ENCODE data around the gene GIMAP5.

Gene GIMAP5

GRCh38 chr7:150723467-150723866 is 13.8 kb upstream of the GIMAP5 start:
- Mint-ChIP-seq H3K4me1 (ENCODE audit: low read depth) (peaks cover 37% of the 10 kb centered on the region), H3K27ac (no peak overlapping the region), H3K4me3 (no peak overlapping the region)

GRCh38 chr7:150727381-150727780 is 9.8 kb upstream of the GIMAP5 start:
- no peak overlapping the region for H3K27ac Mint-ChIP-seq
- peaks cover 41% of the 10 kb centered on the region for H3K9me3 Mint-ChIP-seq
- no peak for DNase-seq (ENCODE audit: low spot score)
- peaks cover 66% of the 10 kb centered on the region for H3K36me3 Mint-ChIP-seq (ENCODE audit: low read depth)
- no peaks in the 10 kb centered on the region for H3K27me3 Mint-ChIP-seq (ENCODE audit: low read depth)
- H3K4me3 Mint-ChIP-seq: no peak overlapping the region
- peaks cover 33% of the 10 kb centered on the region for H3K4me1 Mint-ChIP-seq (ENCODE audit: low read depth)

More at GRCh38 chr7:150723467-150723866, 13.8 kb upstream of the GIMAP5 start:
- Mint-ChIP-seq H3K9me3 (peaks cover 34% of the 10 kb centered on the region), H3K36me3 (ENCODE audit: low read depth) (peaks cover 92% of the 10 kb centered on the region), H3K27me3 (ENCODE audit: low read depth) (no peaks in the 10 kb centered on the region)
- no peak for DNase-seq (ENCODE audit: low spot score)

- H3K27me3 Mint-ChIP-seq (ENCODE audit: low read depth): no peaks in the 10 kb centered on the region
- no peak overlapping the region for H3K4me3 Mint-ChIP-seq
- no peak overlapping the region for H3K27ac Mint-ChIP-seq
- no peak for DNase-seq (ENCODE audit: low spot score)
- H3K9me3 Mint-ChIP-seq: peaks cover 41% of the 10 kb centered on the region
- peaks cover 37% of the 10 kb centered on the region for H3K4me1 Mint-ChIP-seq (ENCODE audit: low read depth)
- H3K36me3 Mint-ChIP-seq (ENCODE audit: low read depth): peaks cover 60% of the 10 kb centered on the region
Measured at GRCh38 chr7:150728011-150728410, 9.2 kb upstream of the GIMAP5 start.

GRCh38 chr7:150728609-150729008 is 8.6 kb upstream of the GIMAP5 start:
- peaks cover 54% of the 10 kb centered on the region for H3K36me3 Mint-ChIP-seq (ENCODE audit: low read depth)
- H3K4me1 Mint-ChIP-seq (ENCODE audit: low read depth): peaks cover 39% of the 10 kb centered on the region
- no peak for DNase-seq (ENCODE audit: low spot score)
- H3K9me3 Mint-ChIP-seq: peaks cover 41% of the 10 kb centered on the region
- H3K27ac Mint-ChIP-seq: no peak overlapping the region
- H3K27me3 Mint-ChIP-seq (ENCODE audit: low read depth): no peaks in the 10 kb centered on the region
- no peak overlapping the region for H3K4me3 Mint-ChIP-seq

- Mint-ChIP-seq H3K4me3 (peak overlapping the region; percentile 72), H3K36me3 (ENCODE audit: low read depth) (peaks cover 30% of the 10 kb centered on the region), H3K27me3 (ENCODE audit: low read depth) (no peaks in the 10 kb centered on the region), H3K9me3 (peaks cover 22% of the 10 kb centered on the region), H3K27ac (peak overlapping the region; percentile 93), H3K4me1 (ENCODE audit: low read depth) (peaks cover 62% of the 10 kb centered on the region)
- no peak for DNase-seq (ENCODE audit: low spot score)
Measured at GRCh38 chr7:150731916-150732315, 5.3 kb upstream of the GIMAP5 start.

GRCh38 chr7:150732786-150733481 is 4.3 kb upstream of the GIMAP5 start:
- H3K27me3 Mint-ChIP-seq (ENCODE audit: low read depth): no peaks in the 10 kb centered on the region
- H3K27ac Mint-ChIP-seq: peak overlapping the region; percentile 93
- peaks cover 12% of the 10 kb centered on the region for H3K9me3 Mint-ChIP-seq
- H3K4me3 Mint-ChIP-seq: peak overlapping the region; percentile 45
- no peak for DNase-seq (ENCODE audit: low spot score)
- H3K4me1 Mint-ChIP-seq (ENCODE audit: low read depth): peaks cover 65% of the 10 kb centered on the region
- H3K36me3 Mint-ChIP-seq (ENCODE audit: low read depth): peaks cover 26% of the 10 kb centered on the region

- Mint-ChIP-seq H3K4me3 (peak overlapping the region; percentile 45), H3K9me3 (peaks cover 5% of the 10 kb centered on the region), H3K27me3 (ENCODE audit: low read depth) (no peaks in the 10 kb centered on the region), H3K36me3 (ENCODE audit: low read depth) (peaks cover 26% of the 10 kb centered on the region), H3K27ac (peak overlapping the region; percentile 93), H3K4me1 (ENCODE audit: low read depth) (peaks cover 67% of the 10 kb centered on the region)
- DNase-seq (ENCODE audit: low spot score): no peak
Measured at GRCh38 chr7:150733482-150734095, 3.6 kb upstream of the GIMAP5 start.

GRCh38 chr7:150734254-150734653 is 3.0 kb upstream of the GIMAP5 start:
- Mint-ChIP-seq H3K9me3 (no peaks in the 10 kb centered on the region), H3K27me3 (ENCODE audit: low read depth) (no peaks in the 10 kb centered on the region), H3K4me1 (ENCODE audit: low read depth) (peaks cover 70% of the 10 kb centered on the region), H3K27ac (peak overlapping the region; percentile 93), H3K4me3 (peak overlapping the region; percentile 1), H3K36me3 (ENCODE audit: low read depth) (peaks cover 28% of the 10 kb centered on the region)
- peak; percentile 71 for DNase-seq (ENCODE audit: low spot score)

- Mint-ChIP-seq H3K27ac (peak overlapping the region; percentile 93), H3K4me1 (ENCODE audit: low read depth) (peaks cover 74% of the 10 kb centered on the region), H3K27me3 (ENCODE audit: low read depth) (no peaks in the 10 kb centered on the region), H3K36me3 (ENCODE audit: low read depth) (peaks cover 41% of the 10 kb centered on the region), H3K9me3 (peaks cover 4% of the 10 kb centered on the region), H3K4me3 (peak overlapping the region; percentile 94)
- DNase-seq (ENCODE audit: low spot score): no peak
Measured at GRCh38 chr7:150735596-150736358, 1.4 kb upstream of the GIMAP5 start.

GRCh38 chr7:150736864-150737263 is 354 bp upstream of the GIMAP5 start:
- H3K27ac Mint-ChIP-seq: peak overlapping the region; percentile 93
- no peak for DNase-seq (ENCODE audit: low spot score)
- H3K4me1 Mint-ChIP-seq (ENCODE audit: low read depth): peaks cover 78% of the 10 kb centered on the region
- peaks cover 4% of the 10 kb centered on the region for H3K9me3 Mint-ChIP-seq
- H3K4me3 Mint-ChIP-seq: peak overlapping the region; percentile 94
- no peaks in the 10 kb centered on the region for H3K27me3 Mint-ChIP-seq (ENCODE audit: low read depth)
- peaks cover 48% of the 10 kb centered on the region for H3K36me3 Mint-ChIP-seq (ENCODE audit: low read depth)

- no peak for DNase-seq (ENCODE audit: low spot score)
- Mint-ChIP-seq H3K27ac (peak overlapping the region; percentile 93), H3K27me3 (ENCODE audit: low read depth) (no peaks in the 10 kb centered on the region), H3K4me1 (ENCODE audit: low read depth) (peaks cover 78% of the 10 kb centered on the region), H3K4me3 (peak overlapping the region; percentile 94), H3K36me3 (ENCODE audit: low read depth) (peaks cover 59% of the 10 kb centered on the region), H3K9me3 (peaks cover 4% of the 10 kb centered on the region)
Measured at GRCh38 chr7:150738092-150738491, 874 bp downstream of the GIMAP5 start.

- no peak for DNase-seq (ENCODE audit: low spot score)
- peak overlapping the region; percentile 94 for H3K4me3 Mint-ChIP-seq
Measured at GRCh38 chr7:150738591-150739001, 1.4 kb downstream of the GIMAP5 start.

GRCh38 chr7:150739033-150739432 is 1.8 kb downstream of the GIMAP5 start:
- H3K27me3 Mint-ChIP-seq (ENCODE audit: low read depth): no peaks in the 10 kb centered on the region
- H3K36me3 Mint-ChIP-seq (ENCODE audit: low read depth): peaks cover 69% of the 10 kb centered on the region
- DNase-seq (ENCODE audit: low spot score): no peak
- peaks cover 78% of the 10 kb centered on the region for H3K4me1 Mint-ChIP-seq (ENCODE audit: low read depth)
- H3K9me3 Mint-ChIP-seq: peaks cover 4% of the 10 kb centered on the region
- H3K27ac Mint-ChIP-seq: peak overlapping the region; percentile 93
- peak overlapping the region; percentile 94 for H3K4me3 Mint-ChIP-seq

More at GRCh38 chr7:150738591-150739001, 1.4 kb downstream of the GIMAP5 start:
- peak overlapping the region; percentile 93 for H3K27ac Mint-ChIP-seq
- H3K4me1 Mint-ChIP-seq (ENCODE audit: low read depth): peaks cover 78% of the 10 kb centered on the region
- H3K27me3 Mint-ChIP-seq (ENCODE audit: low read depth): no peaks in the 10 kb centered on the region
- H3K36me3 Mint-ChIP-seq (ENCODE audit: low read depth): peaks cover 64% of the 10 kb centered on the region
- peaks cover 4% of the 10 kb centered on the region for H3K9me3 Mint-ChIP-seq

GRCh38 chr7:150740053-150740452 is 2.8 kb downstream of the GIMAP5 start:
- Mint-ChIP-seq H3K9me3 (peaks cover 4% of the 10 kb centered on the region), H3K36me3 (ENCODE audit: low read depth) (peaks cover 76% of the 10 kb centered on the region), H3K27me3 (ENCODE audit: low read depth) (no peaks in the 10 kb centered on the region), H3K27ac (peak overlapping the region; percentile 78), H3K4me1 (ENCODE audit: low read depth) (peaks cover 78% of the 10 kb centered on the region), H3K4me3 (peak overlapping the region; percentile 94)
- no peak for DNase-seq (ENCODE audit: low spot score)

Measured in T-helper 2 cell treated with Interferon-gamma antibody and Interleukin-4, amounts not matched to agents 5 μg/mL and 100 μg/mL, for 36 hours (primary cell).